ENCODE data around the gene SRRT.

DNA sequence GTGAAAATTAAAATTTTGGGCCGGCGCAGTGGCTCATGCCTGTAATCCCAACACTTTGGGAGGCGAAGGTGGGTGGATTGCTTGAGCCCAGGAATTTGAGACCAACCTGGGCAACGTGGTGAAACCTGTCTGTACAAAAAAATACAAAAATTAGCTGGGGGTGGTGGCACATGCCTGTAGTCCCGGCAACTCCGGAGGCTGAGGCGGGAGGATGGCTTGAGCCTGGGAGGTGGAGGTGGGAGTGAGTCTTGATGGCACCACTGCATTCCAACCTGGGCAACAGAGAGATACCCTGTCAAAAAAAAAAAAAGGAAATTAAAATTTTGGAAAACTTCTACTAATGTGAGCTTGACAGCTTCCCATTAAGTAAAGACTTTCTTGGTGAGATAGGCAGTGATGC lies 3.1 kb downstream of the SRRT start:
- TF ChIP-seq, protein P1, sequence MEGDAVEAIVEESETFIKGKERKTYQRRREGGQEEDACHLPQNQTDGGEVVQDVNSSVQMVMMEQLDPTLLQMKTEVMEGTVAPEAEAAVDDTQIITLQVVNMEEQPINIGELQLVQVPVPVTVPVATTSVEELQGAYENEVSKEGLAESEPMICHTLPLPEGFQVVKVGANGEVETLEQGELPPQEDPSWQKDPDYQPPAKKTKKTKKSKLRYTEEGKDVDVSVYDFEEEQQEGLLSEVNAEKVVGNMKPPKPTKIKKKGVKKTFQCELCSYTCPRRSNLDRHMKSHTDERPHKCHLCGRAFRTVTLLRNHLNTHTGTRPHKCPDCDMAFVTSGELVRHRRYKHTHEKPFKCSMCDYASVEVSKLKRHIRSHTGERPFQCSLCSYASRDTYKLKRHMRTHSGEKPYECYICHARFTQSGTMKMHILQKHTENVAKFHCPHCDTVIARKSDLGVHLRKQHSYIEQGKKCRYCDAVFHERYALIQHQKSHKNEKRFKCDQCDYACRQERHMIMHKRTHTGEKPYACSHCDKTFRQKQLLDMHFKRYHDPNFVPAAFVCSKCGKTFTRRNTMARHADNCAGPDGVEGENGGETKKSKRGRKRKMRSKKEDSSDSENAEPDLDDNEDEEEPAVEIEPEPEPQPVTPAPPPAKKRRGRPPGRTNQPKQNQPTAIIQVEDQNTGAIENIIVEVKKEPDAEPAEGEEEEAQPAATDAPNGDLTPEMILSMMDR (conservative IDR thresholded peaks at IDR 0.05; ENCODE audit: low read length) = no peak
- no peak for TF ChIP-seq EZH2phosphoT487 (IDR thresholded peaks at IDR 0.05; ENCODE audit: borderline replicate concordance)

Data from Loucy (cell line).